K562 (cell line): Measurements from ENCODE around the gene ANGEL2. TPM values are rescaled to one million over a fixed set of nuclear protein-coding genes. Genes with fewer than 3 reads are reported as not detected.

Experiments
- ATF3 ChIP-seq, 2 experiments: fragments of 450-650 bp in 1 of 2; sonication (generic) in 1 of 2; formaldehyde crosslinking in 1 of 2; IDR thresholded peaks in 1 of 2; conservative IDR thresholded peaks in 1 of 2; 2 replicates each; pipeline versions ENCODE4 v1.6.1 to v1.8.1; 2016 to 2023; ENCODE audit warnings: mild to moderate bottlenecking in 2 of 2, moderate library complexity in 2 of 2, inconsistent platforms in 1 of 2, missing genetic modification reagents in 1 of 2
- C11orf30 ChIP-seq: fragments of 450-650 bp; IDR thresholded peaks from 2 replicates; pipeline ENCODE4 v1.6.1; 2016; ENCODE audit warnings: low read depth, mild to moderate bottlenecking
- CEBPB ChIP-seq: fragments of 450-650 bp; IDR thresholded peaks from 2 replicates; pipeline ENCODE4 v1.6.1; 2016; ENCODE audit warnings: missing genetic modification characterization, missing compliant biosample characterization
- CUX1 ChIP-seq: fragments of 200-800 bp; sonication (Bioruptor generic); IDR thresholded peaks from 2 replicates; pipeline ENCODE4 v1.6.1; 2016; ENCODE audit warnings: missing genetic modification characterization, missing compliant biosample characterization
- FOXJ2 ChIP-seq: fragments of 200-800 bp; sonication (Bioruptor generic); IDR thresholded peaks from 2 replicates; pipeline ENCODE4 v1.6.1; 2016; ENCODE audit warnings: missing genetic modification characterization, missing compliant biosample characterization
- HDAC2 ChIP-seq: fragments of 450-650 bp; IDR thresholded peaks from 2 replicates; pipeline ENCODE4 v1.6.1; 2016; ENCODE audit warnings: mild to moderate bottlenecking
- HNRNPL ChIP-seq: fragments of 200-400 bp; formaldehyde crosslinking; IDR thresholded peaks from 2 replicates; pipeline ENCODE4 v1.6.1; 2017; ENCODE audit warnings: low read depth, mild to moderate bottlenecking, low read length
- NR4A1 ChIP-seq, 2 experiments: fragments of 250-450 bp in 1 of 2; fragments of 450-650 bp in 1 of 2; sonication (Bioruptor Pico) in 1 of 2; IDR thresholded peaks; 2 replicates each; pipeline versions ENCODE4 v1.4.0 to v1.6.1; 2016 to 2020; ENCODE audit warnings: mild to moderate bottlenecking in 2 of 2, missing compliant biosample characterization in 1 of 2, missing genetic modification characterization in 1 of 2, moderate library complexity in 1 of 2
- POLR3A ChIP-seq: IDR thresholded peaks from 2 replicates; pipeline ENCODE4 v1.6.1; 2011; ENCODE audit warnings: borderline replicate concordance, mild to moderate bottlenecking, moderate library complexity; ENCODE audit not compliant: insufficient read length, insufficient read depth; ENCODE audit errors: extremely low read depth
- SLC30A9 ChIP-seq: fragments of 250-450 bp; sonication (Bioruptor Pico); IDR thresholded peaks from 2 replicates; pipeline ENCODE4 v1.8.0; 2022; ENCODE audit warnings: mild to moderate bottlenecking, moderate library complexity
- SMAD4 ChIP-seq: fragments of 250-450 bp; sonication (Bioruptor Pico); conservative IDR thresholded peaks from 2 replicates; pipeline ENCODE4 v1.8.0; 2021; ENCODE audit warnings: inconsistent platforms, mild to moderate bottlenecking, moderate library complexity
- TCF3 ChIP-seq: sonication (generic); formaldehyde crosslinking; IDR thresholded peaks from 2 replicates; pipeline ENCODE4 v1.4.0; 2020; ENCODE audit warnings: mild to moderate bottlenecking, missing genetic modification reagents
- TEAD2 ChIP-seq: fragments of 450-650 bp; IDR thresholded peaks from 2 replicates; pipeline ENCODE4 v1.6.1; 2016; ENCODE audit warnings: missing genetic modification characterization, control low read depth, missing compliant biosample characterization
- ZBTB17 ChIP-seq: fragments of 450-650 bp; formaldehyde crosslinking; IDR thresholded peaks from 2 replicates; pipeline ENCODE4 v1.4.0; 2020; ENCODE audit warnings: mild to moderate bottlenecking
- ZBTB49 ChIP-seq: sonication (generic); formaldehyde crosslinking; IDR thresholded peaks from 2 replicates; pipeline ENCODE4 v1.8.0; 2022; ENCODE audit warnings: missing genetic modification reagents, mild to moderate bottlenecking, borderline replicate concordance
- ZFX ChIP-seq: sonication (generic); formaldehyde crosslinking; IDR thresholded peaks from 2 replicates; pipeline ENCODE4 v1.8.0; 2022; ENCODE audit warnings: mild to moderate bottlenecking, missing genetic modification reagents, moderate library complexity
- ZNF274 ChIP-seq: IDR thresholded peaks from 2 replicates; pipeline ENCODE4 v1.6.1; 2011; ENCODE audit warnings: low read depth, mild to moderate bottlenecking, low read length, moderate library complexity, borderline replicate concordance
- ZNF354B ChIP-seq: fragments of 250-450 bp; sonication (Bioruptor Pico); IDR thresholded peaks from 2 replicates; pipeline ENCODE4 v1.4.0; 2020
- polyA plus RNA-seq, 8 experiments: library from polyadenylated mRNA; depleted of rRNA in 4 of 8; stranded (reverse) in 5 of 8; unstranded in 3 of 8; fragments of >200 nt; fragmentation: Nextera tagmentation in 2 of 8; fragmentation: Illumina TruSeq in 1 of 8; extraction: Ambion mirVana in 2 of 8; extraction: Trizol in 1 of 8; gene quantifications; 2 replicates each; pipeline versions ENCODE4 v1.2.1 to v1.2.3, GENCODE V29; 2011 to 2014; ENCODE audit warnings: inconsistent platforms in 1 of 8, missing spikeins in 1 of 8
- total RNA-seq, 7 experiments: library from RNA; depleted of rRNA in 6 of 7; stranded (reverse); fragments of >200 nt in 6 of 7; fragmentation: Illumina TruSeq in 2 of 7; extraction: Trizol in 2 of 7; gene quantifications; 2 replicates each; pipeline versions ENCODE4 v1.2.1 to v1.2.3, GENCODE V29; 2011 to 2021; ENCODE audit warnings: low replicate concordance in 1 of 7

The ANGEL2 gene
- total and polyA plus RNA-seq, 9 of the 15 experiments (the other 6 are each of a cell fraction or from before 2014, with no cell fraction given): 6.8 to 34.6 (median 26.2) TPM

- no peak for TF ChIP-seq ZBTB49 (CRISPR knock-in tag)
- TF ChIP-seq SMAD4 (CRISPR knock-in tag): peak; percentile 7; the same call in 1 of the 2 replicates
- TF ChIP-seq POLR3A: no peak
- TF ChIP-seq TEAD2 (tag): no peak
- TF ChIP-seq FOXJ2 (tag): 0 out of 2 replicates have a peak, but pooled peaks have one; percentile 63
- TF ChIP-seq ZBTB17 (CRISPR knock-in tag): no peak
- 0 out of 2 replicates have a peak, but pooled peaks have one; percentile 74 for TF ChIP-seq CUX1 (CRISPR knock-in tag)
- TF ChIP-seq TCF3 (CRISPR knock-in tag): no peak
- TF ChIP-seq SLC30A9 (CRISPR knock-in tag): no peak
- TF ChIP-seq C11orf30: peak; percentile 73; the same call in 1 of the 2 replicates
- TF ChIP-seq ATF3 (IDR thresholded peaks at IDR 0.05): peak; percentile 69
- no peak for TF ChIP-seq ATF3 (CRISPR knock-in tag; conservative IDR thresholded peaks at IDR 0.05)
- TF ChIP-seq ZNF354B (CRISPR knock-in tag): no peak
- TF ChIP-seq ZFX (CRISPR knock-in tag): 0 out of 2 replicates have a peak, but pooled peaks have one; percentile 9
- no peak for TF ChIP-seq HNRNPL
- TF ChIP-seq HDAC2: 0 out of 2 replicates have a peak, but pooled peaks have one; percentile 16
- 0 out of 2 replicates have a peak, but pooled peaks have one; percentile 6 for TF ChIP-seq CEBPB
- TF ChIP-seq NR4A1 (CRISPR knock-in tag; IDR thresholded peaks at IDR 0.05): no peak
- TF ChIP-seq NR4A1 (tag; IDR thresholded peaks at IDR 0.05): peak; percentile 80; the same call in 1 of the 2 replicates
- no peak for TF ChIP-seq ZNF274
Observed at GRCh38 chr1:213017447-213018273, 2.0 kb upstream of the ANGEL2 start (continued).
